COLO668 (cell line): ENCODE results near the gene PNMT.
"Not testable (repeated sequence)": the region's sequence is repeated elsewhere in the genome, so short reads cannot be mapped to it uniquely, and the experiment has no call there.

Experiments
- DNase-seq: peaks from one replicate; lab custom pipeline; 2025; ENCODE audit not compliant: unreplicated experiment; lab: John Stamatoyannopoulos, UW

The PNMT gene

DNA sequence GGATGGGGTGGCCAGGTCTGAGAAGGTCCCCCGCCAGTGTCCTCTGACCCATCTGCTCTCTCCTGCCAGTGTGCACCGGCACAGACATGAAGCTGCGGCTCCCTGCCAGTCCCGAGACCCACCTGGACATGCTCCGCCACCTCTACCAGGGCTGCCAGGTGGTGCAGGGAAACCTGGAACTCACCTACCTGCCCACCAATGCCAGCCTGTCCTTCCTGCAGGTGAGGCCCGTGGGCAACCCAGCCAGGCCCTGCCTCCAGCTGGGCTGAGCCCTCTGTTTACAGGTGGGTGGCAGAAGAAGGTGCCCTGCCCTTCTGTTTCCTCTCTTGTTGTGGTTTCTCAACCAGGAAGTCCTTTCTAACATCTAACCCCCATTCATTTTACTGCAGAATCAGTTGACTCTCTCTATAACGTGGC is 38.7 kb downstream of the PNMT start:
- DNase-seq = peak; percentile 30

- no peak for DNase-seq
Observed at GRCh38 chr17:39709319-39709997, 41.2 kb downstream of the PNMT start.

DNA sequence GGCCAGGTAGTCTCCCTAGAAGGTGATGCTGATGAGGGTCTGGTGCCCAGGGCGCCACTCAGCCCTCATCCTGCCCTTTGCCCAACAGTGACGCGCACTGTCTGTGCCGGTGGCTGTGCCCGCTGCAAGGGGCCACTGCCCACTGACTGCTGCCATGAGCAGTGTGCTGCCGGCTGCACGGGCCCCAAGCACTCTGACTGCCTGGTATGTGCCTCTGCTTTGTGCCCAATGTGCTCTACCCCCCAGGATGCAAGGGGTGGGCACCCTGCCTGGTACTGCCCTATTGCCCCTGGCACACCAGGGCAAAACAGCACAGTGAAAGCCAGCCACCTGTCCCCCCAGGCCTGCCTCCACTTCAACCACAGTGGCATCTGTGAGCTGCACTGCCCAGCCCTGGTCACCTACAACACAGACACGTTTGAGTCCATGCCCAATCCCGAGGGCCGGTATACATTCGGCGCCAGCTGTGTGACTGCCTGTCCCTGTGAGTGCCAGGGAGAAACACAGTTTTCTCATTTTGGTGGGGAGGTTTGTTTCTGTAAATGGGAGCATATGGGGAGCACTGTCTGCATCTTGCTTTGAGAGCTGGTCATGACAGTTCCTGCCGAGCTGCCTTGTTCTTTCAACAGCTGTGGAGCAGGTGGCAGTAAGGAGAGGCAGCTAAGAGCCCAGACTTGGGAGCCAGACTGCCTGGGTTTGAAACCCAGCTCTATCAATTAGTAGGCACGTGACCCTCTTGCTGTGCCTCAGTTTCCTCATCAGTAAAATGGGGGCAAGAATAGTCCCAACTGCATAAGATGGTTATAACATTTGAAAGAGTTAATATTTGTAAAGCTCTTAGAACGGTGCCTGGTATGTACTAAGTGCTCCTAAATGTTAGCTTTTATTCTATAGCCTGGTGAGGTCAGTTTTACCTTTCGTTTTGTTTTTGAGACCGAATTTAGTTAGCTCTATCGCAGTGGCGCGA is 42.0 kb downstream of the PNMT start:
- DNase-seq = no peak

- DNase-seq = not testable (repeated sequence)
Observed at GRCh38 chr17:39711071-39711470, 42.8 kb downstream of the PNMT start.

DNA sequence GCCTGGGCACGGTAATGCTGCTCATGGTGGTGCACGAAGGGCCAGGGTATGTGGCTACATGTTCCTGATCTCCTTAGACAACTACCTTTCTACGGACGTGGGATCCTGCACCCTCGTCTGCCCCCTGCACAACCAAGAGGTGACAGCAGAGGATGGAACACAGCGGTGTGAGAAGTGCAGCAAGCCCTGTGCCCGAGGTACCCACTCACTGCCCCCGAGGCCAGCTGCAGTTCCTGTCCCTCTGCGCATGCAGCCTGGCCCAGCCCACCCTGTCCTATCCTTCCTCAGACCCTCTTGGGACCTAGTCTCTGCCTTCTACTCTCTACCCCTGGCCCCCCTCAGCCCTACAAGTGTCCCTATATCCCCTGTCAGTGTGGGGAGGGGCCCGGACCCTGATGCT is 43.6 kb downstream of the PNMT start:
- no peak for DNase-seq

DNA sequence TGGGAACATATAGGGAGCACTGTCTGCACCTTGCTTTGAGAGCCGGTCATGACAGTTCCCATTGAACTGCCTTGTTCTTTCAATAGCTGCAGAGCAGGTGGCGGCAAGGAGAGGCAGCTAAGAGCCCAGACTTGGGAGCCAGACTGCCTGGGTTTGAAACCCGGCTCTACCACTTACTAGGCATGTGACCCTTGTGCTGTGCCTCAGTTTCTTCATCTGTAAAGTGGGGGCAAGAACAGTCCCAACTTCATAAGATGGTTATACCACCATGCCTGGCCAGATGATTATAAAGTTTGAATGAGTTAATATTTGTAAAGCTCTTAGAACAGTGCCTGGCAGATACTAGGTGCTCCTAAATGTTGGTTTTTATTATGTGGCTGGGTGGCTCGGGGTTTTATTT is 46.0 kb downstream of the PNMT start:
- DNase-seq = no peak

DNA sequence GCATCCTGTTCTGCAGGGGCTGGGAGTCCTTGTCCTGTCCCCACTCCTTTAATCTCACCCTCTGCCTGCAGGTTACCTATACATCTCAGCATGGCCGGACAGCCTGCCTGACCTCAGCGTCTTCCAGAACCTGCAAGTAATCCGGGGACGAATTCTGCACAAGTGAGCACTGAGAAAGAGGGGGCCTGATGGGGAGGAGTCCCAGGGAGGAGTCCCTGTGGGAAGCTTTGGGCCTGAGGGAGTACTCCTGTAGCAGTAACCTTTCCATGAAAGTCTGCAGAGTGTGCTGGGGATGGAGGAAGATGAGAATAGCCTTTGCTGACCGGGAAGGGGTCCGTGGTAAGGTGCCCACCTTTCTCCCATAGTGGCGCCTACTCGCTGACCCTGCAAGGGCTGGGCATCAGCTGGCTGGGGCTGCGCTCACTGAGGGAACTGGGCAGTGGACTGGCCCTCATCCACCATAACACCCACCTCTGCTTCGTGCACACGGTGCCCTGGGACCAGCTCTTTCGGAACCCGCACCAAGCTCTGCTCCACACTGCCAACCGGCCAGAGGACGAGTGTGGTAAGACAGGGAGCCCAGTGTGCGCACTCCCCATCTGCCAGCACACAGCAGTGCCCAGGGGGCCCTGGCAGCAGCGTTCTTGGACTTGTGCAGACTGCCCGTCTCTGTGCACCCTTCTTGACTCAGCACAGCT is 47.3 kb downstream of the PNMT start:
- DNase-seq = no peak

GRCh38 chr17:39716073-39716818 is 48.0 kb downstream of the PNMT start:
- DNase-seq = no peak

- DNase-seq = no peak
Observed at GRCh38 chr17:39716879-39717536, 48.8 kb downstream of the PNMT start.

DNA sequence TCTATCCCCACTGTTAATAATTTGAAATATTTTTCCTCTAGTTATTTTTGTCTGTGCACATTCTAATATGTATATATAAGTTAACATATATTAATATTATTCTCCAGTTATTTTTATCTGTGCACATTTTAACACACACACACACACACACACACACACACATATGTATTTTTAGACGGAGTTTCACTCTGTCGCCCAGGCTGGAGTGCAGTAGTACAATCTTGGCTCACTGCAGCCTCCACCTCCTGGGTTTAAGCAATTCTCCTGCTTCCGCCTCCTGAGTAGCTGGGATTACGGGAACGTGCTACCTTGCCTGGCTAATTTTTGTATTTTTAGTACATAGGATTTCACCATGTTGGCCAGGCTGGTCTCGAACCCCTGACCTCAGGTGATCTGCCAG is 49.4 kb downstream of the PNMT start:
- no peak for DNase-seq

GRCh38 chr17:39719563-39720355 is 51.5 kb downstream of the PNMT start:
- no peak for DNase-seq
